GF-D8 (cell line): ENCODE measurements around the gene TJP3.

Experiments used
- DNase-seq: peaks from one replicate; lab custom pipeline; 2025; lab: John Stamatoyannopoulos, UW

TJP3 gene

DNA sequence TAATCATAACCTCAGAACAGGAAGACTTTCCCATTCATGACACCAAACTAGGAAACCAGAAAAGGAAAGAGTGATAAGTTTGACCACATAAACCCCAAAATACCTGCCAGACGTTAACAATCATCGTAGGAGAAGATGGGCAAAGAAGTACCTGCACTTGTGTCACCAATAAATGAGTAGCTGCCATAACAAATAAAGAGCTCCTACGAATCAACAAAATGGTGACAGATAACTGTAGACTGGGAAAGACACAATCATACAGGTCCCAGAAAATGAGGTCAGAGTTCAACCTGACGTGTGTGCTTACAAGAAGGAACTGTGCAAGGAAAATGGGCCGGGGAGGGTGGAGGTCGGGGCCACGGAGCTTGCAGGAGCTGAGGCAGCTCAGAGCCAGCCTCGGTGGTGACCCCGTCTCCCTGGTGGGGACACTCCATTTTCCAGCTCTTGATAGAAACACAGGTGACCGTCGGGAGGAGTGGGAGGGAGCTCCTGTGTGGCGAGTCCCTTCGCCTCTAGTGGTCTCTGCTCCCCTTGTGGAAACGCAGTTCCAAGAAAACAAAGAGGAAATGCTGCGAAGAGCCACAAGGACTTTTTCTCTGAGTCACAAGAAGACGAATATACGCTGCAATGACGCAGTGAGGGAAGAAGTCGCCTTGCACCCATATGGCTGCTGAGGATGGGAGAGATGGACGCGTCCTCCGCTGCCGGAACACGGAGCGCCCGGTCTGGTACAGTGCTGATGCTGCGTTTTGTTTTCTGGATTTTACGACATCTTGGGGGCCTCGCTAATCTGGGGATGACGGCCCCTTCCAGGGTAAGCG, 17.4 kb upstream of the TJP3 start:
- no peak for DNase-seq

DNA sequence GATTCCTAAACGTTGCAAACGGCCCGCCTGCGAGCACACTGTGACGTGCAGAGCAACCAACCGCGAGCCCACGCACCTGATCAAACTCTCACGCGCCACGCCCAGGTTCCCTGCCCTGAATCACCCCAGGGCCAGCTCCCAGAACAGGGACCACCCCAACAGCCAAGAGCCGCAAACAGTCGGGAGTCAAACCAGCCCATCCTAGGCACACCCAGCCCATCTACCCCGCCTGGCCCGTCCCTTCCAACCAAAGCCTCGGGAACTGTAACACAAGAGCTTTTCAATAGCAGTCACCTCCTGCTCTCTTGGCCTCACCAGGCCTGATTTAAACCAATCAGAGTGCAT, 16.8 kb upstream of the TJP3 start:
- no peak for DNase-seq

DNA sequence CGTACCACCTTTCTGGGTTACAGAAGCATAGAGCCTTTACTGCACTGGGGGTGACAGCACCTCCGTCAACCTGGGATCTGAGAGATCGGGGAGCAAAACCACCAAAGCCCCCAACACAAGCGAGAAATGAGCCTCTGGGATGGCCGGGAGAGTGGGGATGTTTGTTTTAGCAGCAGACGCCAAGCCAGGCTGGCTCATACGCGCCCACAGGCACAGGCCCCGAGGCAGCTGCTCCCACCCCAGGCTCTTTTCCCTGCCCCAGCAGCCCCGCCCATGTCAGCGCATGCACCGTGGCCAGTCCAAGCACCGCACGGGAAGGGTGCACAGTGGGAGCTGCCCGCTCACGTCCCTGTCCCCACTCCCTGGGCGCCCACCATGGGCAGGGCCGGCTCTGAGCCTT, 16.5 kb upstream of the TJP3 start:
- no peak for DNase-seq

DNA sequence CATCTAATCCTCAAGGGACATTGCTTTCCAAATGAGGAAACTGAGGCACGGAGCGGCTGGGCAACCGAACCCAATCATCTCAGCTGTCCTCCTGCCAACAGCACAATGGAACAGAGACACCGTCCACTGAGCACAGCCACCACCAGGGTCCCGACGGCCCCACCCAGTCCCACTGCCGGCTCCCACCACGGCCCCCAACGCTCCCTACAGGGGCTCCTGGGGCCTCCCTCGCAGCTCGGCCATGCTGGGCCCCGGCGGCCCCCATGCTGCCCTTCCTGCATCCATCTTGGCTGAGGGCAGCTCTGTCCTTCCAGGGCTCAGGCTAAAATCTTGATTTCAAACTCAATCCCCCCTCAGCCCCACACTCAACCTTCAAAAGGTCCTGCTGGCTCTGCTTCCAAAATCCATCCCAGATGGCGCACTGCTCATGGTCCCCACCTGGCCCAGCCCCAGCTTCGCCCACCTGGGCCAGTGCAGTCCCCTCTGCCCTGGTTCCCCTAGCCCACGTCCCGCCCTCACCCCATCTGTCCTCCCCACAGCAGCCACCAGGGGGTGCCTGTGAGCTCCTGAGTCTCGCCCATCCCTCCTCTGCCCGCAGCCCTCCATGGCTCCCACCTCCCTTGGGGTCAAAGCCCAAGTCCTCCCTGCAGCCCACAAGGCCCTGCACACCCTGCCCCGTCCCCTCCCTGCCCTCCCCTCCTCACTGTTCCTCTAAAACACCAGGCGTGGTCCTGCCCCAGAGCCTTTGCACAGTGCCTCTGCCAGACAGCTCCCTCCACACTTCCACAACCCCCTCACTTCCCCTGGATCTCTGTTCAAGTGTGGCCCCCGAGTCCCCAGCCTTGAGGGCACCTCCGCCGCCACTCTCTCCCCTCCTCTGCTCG, 15.8 kb upstream of the TJP3 start:
- DNase-seq: no peak

DNA sequence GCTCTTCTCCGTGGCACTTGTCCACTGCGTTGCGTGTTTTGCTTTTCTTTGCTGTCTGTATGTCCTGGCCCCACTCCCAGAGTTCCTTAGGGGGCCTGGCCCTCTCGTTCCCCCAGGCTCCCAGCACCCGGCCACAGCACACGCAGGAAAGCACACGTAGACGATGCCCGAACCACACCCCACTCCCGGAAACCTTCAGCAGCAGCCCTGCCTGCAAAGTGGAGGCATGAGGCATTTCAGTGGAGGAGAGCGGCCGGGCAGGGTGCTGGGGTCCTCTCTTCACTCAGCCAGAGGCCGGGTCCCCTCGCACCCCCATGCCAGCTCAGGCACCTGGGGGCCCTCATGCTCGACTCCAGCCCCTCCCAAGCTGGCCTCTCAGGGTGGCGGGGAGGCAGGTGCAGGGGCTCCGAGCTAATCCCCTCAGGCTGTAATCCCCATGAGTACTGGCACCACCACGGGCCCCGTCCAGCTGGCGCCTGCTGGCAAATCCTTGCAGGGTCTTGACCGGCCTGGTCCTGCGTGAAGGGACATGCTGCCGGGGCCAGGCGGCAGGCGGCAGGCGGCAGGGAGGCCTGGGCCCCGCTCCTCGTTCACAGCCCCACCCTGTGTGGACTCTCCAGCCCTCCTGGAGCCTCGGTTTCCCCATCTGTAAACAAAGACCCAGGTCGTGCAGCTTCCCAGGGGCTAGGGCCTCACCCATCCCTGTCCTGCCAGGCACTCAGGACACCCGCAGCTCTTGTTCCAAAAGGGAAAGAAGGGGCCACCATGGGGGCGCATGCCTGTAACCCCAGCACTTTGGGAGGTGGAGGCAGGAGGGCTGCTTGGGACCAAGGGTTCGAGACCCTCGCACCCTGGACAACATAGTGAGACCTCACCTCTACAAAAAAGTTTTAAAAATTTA, 14.9 kb upstream of the TJP3 start:
- no peak for DNase-seq

DNA sequence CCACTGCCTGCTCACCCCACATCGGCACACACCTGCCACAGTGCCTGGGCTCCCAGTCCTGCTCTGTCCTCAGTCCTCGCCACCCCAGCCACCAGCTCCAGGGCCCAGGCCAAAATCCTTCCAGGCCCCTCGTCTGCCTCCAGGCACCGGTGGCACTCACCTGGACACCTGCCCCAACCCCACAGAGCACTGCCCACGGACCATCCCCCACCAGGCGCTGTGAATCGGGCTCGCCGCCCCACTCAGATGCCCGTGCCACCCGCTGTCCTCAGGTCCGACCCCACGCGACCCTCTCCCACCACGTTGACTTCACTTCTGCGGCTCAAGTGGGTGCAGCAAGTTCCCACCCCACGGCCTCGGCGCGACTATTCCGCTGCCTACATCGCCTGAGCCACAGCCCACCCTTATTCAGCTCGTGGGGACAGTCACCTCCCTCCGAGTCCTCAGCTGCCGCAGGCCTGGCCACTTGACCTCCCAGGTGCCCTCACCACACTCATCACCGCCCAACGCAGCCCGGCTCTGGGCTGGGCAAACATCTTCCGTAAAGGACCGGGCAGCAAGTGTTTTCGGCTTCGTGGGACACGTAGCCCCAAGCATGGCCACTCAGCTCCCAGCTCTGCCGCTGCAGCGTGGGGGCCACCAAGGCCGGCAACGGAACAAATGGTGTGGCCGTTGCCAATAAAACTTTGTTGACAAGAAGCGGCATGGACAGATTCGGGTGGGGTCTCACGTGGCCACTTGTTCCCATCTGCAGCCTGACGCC, 13.6 kb upstream of the TJP3 start:
- no peak for DNase-seq

DNA sequence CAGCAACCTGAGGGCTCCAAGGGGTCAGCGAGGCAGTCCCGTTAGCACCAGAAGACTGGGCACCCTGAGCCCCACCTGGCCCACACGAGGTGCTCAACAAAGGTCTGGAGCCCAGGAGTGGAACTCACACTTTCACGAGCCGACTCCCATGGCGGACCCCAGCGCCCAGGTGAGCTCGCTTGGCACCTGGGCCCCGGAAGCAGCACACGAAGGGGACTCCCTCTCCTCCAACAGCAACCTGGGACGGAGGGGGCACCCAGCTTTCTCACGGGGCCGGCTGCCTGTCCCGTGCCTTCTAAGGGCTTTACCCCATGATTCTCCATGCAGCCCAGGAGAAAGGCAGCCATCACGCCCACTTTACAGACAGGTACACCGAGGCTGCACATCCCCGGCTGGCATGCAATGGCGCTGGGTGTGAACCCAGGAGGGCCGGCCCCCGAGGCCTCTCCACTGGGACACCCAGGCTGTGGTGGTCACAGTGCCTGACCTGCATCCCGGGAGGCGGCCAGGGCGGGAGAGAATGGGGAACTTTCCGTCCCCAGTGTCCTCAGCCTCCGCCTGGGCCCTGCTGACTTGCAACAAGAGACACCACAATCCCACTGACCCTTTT, 13.0 kb upstream of the TJP3 start:
- DNase-seq: no peak

DNA sequence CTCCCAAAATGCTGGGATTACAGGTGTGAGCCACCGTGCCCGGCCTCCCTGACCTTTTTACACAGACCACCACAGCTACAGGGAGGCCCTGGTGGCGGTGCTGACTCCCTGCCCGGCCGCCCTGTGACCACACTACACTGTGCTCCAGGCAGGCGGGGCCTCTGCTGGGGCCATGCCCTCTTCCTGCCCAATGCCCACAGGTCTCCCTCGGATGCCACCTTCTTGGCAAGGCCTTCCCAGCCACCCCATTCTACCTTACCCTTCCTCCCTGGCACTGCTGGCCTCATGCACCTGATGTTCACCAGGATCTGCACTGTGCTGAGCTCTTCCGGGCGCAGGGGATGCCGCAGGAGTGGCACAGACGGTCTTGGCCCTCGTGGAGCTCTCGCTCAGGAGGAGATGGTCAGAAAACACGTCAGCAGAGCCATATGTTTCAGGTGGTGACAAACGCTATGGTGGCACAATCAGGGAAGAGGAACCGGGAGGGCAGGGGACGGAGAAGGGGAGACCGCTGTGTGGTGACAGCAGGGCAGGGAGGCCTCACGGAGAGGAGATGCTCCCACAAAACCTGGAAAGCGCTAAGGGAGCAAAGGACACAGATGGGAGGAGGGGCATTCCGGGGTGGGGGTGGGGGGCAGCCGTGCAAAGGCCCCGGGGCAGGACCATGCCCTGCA, 12.1 kb upstream of the TJP3 start:
- DNase-seq: no peak

DNA sequence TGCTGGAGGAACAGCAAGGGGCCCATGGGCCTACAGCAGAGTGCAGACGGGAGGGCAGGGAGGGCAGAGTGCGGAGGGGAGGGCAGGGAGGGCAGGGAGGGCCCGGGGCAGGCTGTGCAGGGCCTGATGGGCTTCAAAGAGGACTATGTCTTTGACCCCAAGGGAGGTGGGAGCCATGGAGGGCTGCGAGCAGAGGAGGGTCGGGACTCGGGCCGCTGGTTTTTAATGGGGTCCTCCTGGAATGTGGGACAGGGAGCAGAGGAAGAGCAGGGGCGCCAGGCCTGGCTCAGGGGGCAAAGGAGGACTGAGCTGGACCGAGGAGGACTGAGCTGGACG, 11.6 kb upstream of the TJP3 start:
- no peak for DNase-seq

DNA sequence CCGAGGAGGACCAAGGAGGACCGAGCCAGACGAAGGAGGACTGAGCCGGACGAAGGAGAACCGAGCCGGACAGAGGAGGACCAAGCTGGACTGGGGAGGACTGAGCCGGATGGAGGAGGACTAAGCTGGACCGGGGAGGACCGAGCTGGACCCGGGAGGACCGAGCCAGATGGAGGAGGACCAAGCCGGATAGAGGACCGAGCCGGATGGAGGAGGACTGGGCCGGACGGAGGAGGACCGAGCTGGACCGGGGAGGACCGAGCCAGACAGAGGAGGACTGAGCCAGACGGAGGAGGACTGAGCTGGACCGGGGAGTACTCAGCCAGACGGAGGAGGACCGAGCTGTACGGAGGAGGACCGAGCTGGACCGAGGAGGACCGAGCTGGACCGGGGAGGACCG, 11.1 kb upstream of the TJP3 start:
- no peak for DNase-seq

DNA sequence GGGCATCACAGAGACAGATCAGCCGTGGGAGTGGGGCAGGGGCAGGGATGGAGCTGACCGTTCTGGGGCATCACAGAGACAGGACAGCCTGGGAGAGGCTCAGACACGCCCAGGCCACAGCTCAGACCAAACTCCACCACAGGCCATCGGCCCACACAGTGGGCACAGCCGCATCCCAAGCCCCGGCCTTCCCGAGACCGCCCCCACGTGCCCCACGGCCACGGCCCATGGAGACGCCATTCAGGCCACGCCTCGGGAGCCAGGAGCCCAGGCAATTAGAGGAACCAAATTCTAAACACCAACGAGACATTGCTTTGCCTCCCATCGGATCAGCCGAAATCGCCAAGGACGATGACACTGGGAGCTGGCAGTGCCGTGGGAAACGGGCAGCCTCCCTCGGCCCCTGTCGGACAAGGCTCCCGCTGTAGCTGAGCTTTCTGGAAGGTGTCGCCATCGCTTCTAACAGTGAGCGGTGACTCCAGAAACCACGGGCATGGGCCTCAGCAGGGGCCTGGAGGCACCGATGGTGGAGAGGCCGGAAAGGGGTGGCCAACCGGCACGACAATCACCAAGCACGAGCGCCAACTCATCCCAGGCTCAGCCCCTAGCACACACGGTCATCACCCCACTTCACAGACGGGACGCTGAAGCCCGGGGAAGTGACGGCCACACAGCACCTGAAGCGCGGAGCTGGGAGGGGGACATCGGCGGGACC, 10.4 kb upstream of the TJP3 start:
- no peak for DNase-seq

DNA sequence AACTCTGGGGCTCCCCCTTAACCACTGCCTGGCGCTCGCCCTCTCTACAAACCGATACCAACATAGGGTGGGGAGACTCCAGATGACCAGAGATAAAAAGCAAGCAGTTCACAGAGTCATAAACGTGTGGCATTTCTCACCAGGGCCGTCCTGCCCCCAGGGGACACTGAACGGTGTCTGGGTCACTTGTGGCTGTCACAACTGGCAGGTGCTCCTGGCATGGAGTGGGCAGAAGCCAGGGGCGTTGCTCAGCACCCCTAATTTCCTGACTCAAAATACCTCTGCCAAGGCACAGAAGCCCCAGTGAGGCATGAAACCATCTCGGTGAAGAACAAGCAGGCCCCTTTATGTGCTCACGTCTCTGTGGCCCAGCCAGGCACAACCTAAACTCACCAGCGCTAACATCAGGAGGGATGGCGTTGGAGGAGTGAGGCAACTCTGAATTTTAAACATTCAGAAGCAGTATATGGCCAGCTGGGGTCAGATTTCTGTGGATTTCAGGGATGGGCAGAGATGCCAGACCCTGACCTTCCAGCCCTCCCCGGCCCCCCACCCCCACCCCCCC, 9.7 kb upstream of the TJP3 start:
- no peak for DNase-seq

DNA sequence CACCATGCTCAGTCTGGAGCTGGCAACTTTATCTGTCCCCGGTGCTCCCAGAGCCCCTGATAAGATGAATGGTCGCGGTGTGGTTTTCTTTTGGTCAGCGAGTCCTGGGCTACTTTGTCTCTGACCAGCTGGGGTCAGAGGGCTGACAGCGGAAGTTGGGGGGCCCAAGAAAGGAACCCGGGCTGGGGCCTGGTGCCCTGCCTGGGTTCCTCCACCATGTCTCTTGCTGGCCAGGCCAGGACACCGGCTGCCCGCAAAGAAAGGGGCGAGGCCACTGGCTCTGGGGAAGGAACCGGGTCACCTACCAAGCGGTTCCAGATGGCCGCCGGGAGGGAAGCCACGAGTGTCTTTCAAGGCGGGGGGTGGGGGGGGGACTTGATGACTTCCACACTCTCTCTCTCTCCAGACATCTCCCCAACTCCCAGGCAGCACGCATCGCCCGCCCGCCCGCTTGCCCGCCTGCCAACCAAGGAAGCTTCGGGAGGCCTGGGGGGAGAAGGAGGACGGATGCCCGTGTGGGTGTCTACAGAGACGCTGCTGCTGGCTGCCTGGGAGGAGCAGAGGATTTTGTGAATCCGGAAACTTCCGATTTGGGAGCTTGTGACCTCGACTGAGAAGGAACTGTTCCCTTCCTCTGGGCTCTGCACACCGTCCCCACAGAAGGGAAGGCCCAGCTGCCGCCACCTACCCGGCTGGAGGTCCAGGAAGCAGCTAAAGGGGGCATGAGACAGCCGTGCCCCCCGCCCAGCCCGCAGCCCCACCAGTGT, 9.0 kb upstream of the TJP3 start:
- no peak for DNase-seq

DNA sequence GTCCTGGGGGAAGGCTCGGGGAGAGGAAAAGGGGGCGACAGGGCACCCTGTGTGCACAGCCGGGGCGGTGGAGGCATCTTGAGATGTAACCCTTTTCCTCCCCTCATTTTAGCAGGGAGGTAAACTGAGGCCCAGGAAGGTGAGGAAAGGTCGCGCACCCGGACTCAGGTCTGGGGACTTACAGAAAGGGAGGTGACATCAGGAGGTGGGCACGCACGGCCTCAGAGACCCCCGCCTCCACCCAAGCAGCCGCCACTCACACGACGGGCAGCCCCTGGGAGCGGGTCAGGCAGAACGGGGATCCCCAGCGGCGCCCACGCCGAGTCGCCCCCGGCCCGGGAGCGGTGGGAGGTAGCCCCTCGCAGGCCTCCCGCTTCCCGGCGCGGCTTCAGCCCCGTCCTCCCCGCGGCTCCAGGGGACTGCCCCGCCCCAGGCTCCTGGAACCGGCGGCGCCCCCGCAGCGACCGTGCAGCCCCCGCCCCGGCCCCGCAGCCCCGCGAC, 8.4 kb upstream of the TJP3 start:
- DNase-seq: no peak

DNA sequence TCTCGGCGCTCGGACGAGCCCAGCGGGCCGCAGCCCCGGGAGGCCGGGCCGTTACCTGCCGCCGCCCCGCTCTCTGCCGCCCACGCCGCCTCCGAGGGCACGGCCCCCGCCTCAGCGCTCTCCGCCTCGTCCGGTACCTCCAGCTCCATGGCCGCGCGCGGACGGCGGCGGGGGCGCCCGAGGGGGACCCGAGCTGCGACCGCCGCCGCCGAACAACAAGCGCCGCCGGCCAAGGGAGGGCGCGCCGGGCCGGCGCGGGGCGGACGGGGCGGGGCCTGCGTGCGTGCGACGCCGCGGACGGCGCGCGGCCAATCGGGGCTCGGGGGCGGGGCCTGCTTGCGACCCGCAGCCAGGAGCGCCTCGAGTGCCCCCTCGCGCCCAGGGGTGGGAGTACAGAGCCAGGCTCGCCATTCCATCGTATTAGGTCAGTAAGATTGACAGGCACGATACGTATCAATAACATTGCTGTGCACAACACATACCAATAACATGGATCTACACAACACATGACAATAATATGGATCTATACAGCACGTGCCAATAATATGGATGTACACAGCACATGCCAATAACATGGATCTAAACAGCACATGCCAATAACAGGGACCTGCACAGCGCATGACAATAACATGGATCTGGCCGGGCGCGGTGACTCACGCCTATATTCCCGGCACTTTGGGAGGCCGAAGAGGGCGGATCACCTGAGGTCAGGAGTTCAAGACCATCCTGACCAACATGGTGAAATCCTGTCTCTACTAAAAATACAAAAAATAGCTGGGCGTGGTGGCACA, 7.7 kb upstream of the TJP3 start, which contains the start of gene PIP5K1C:
Gene PIP5K1C, minus strand, starts transcription at position 227 of the 791 bp plus-strand sequence. Its CDS starts 78 bp downstream, at position 149.
- DNase-seq: peak; percentile 21

DNA sequence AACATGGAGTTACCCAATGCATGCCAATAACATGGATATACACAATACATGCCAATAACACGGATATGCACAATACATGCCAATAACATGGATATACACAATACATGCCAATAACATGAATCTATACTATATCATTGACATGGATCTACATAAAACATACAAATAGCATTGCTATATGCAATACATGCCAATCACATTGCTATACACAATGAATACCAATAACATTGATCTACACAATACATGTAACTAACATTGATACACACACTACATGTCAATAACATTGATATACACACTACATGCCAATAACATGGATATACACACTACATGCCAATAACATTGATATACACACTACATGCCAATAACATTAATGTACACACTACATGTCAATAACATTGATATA, 7.0 kb upstream of the TJP3 start:
- no peak for DNase-seq

DNA sequence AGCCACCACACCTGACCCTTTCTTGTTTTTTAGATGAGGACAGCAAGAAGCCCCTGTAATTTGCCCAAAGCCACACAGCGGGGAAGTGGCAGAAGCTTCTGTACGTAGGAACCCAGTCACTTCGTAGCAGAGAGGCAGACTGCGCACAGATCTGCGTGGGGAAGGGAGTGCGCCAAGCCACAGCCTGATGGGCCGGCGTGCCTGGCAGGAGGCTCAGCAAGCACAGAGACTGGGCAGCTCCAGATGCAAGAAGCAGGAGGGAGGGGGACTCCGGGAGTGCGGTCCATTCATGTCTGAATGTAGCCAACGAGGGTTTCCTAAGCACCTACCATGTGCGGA, 347 bp upstream of the TJP3 start:
- no peak for DNase-seq

DNA sequence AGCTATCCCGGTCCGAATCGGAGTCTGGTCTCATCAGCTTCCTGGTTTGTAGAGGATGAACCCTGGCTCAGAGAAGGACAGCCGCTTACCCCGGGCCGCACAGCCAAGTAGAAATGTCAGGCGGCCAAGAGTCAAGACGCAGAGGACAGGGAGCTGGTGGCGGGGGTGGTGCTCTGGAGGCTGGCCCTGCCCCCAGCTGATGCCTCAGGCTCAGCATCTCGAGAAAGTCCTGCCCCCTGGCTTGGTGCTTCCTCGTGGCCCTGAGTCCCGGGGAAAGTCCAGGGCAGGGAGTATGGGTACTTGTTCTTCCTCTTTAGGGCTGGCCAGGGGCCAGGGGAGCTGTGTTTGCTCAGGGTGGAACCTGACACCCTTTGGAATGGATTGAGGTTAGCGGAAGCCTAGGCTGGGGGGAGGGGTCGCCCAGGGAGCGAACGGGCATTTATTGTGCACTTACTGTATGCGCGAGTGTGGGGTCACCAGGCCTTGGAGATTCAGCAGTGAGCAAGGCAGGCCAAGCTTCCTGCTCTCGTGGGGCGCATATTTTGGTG, 2.2 kb downstream of the TJP3 start:
- DNase-seq: peak; percentile 12
